HG02970 (cell line): ENCODE data around the gene NGFR.

Source experiments
- ATAC-seq: cut with Tn5 transposase; IDR thresholded peaks from one replicate; pipeline ENCODE4 v1.9.1; 2021; ENCODE audit warnings: mild to moderate bottlenecking, moderate library complexity, moderate number of reproducible peaks; ENCODE audit not compliant: unreplicated experiment, low FRiP score

Gene NGFR

GRCh38 chr17:49468811-49469385 lies 26.2 kb upstream of the NGFR start:
- ATAC-seq, result no peak

DNA sequence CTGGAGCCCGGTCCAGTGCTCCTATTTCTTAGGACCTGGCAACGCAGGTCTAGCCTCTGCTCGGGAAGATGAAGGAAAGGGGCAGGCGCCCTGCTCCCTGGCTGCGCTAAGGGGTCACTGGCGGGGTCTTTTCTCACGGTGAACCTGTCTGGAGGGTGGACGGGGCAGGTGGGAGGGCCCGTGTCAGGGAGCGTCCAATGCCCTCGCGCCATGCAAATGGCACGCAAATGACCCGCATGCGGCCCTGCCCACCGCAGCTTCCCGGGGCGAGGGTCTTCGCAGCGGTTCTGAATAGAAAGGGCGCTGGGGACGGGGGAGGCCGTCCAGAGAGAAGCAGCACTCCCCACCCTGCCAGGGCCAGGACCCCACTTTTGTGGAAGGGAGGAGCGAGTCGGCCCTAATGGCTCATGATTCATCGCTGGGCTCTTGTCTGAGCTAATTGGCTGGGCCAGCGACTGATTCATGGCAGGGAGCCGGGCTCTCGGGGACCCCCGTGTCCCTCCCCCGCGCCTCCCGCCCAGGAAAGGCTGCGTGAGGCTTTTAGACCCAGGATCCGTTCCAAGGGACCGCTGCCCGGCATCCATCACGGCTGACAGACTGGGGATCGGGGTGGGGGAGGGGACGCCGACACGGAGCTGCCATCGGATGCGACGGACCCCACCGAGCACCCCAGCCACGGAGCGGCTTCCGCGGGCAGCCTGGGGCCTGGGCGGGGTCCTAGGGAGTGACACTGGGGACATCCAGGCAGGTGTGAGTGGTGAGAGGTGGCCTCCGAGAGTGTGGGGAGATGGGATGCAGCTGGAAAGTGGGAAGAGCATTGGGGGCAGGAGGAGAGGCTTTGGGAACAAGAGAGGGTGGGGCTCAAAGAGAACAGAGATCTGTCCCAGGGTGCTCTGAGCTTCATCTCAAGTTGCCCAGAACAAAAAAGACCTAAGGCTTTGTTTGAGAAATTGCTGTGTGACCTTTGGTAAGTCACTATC lies 25.0 kb upstream of the NGFR start:
- no peak for ATAC-seq

GRCh38 chr17:49471089-49471683 lies 23.9 kb upstream of the NGFR start:
- no peak for ATAC-seq

DNA sequence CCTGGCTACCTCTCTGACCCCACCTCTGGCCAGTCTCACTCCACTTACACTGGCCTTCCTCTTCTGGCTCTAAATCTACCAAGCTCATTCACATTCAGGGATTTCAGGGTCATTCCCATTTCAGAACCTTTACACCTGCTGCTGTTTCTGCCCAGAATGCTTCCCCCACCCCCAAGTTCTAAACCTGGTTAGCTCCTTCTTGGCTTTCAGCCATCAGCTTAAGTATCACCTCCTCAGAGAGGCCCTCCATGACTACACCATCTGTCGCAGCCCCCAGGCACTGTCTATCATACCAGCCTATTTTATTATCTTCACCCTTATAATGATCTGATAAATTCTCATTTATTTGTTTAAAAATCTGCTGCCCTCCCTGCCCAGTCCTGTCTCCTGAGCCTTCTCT lies 23.3 kb upstream of the NGFR start:
- no peak for ATAC-seq

- ATAC-seq, result no peak
These were observed 22.6 kb upstream of the NGFR start for GRCh38 chr17:49472527-49472926.

- no peak for ATAC-seq
These were observed 21.0 kb upstream of the NGFR start for GRCh38 chr17:49473900-49474751.

GRCh38 chr17:49477709-49478108 lies 17.4 kb upstream of the NGFR start:
- no peak for ATAC-seq

GRCh38 chr17:49480836-49481615 lies 14.1 kb upstream of the NGFR start:
- no peak for ATAC-seq

DNA sequence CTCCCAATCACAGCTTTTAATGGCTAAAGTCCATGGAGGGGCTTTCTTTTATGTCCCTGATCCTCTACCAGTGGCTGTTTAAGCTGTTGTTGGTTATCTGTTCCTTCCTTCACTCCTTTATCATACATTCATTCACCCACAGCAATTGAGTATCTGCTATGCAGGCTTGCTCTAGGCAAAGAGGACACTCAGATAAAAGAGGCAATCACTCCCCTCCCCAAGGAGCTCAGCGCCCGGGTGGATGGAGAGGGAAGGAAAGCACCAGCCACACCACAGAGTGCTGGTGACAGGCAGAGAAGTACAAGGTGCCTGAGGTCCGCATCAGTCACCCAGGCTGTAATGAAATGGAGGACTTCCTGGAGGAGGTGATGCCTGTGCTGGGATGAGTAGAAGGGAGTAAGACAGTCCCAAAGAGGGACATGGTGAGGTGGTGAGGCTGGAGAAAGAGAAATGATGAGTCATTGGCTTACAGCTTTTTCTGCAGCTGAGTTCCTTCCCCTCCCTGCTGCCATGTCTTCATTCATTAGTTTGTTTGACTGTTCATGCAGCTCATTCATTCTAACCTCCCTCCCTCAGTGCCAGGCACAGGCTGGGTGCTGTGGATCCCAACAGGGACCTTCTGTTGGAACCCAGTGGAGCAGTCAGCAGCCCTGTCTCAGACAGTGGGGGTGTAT lies 12.8 kb upstream of the NGFR start:
- ATAC-seq, result no peak

DNA sequence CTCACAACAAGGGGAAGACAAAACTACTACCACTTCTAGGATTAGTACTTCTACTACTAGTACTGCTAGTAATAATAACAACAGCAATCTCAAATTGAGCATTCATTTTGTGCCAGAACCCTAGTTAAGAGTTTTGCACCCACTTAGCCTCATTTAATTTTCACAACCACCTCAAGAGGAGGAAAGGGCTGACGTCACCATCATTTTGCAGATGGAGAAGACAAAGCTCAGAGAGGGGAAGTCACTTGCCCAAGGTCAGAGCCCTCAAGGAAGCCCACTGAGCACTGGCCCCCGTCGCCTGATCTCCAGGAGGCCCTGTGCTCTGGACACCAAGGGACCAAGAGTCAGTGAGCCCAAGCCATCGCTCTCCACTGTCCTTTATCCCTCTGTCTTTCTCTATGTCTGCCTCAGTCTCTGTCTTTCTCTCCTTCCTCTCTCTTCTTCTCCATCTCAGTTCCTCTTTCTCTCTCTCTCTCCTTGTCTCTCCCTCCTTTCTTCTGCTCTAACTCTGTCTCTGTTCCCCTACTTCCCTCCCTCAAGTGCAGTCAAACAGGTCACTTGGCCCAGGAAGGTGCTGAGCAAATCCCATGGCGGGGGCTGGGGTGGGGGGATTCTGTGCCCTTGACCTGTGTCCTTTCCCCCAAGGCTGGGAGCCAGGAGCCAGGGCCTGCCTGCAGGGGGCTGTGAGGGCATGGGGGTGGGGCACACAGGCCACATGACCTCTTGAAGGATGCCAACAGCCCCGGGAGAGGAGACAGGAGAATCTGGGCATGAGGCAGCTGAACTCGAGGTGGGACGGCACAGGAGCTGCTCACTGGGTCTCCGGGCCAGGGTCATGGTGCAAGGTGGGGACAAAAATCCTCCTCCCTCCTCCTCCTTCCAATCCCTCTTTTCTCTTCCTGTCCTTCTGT lies 11.2 kb upstream of the NGFR start:
- no peak for ATAC-seq

DNA sequence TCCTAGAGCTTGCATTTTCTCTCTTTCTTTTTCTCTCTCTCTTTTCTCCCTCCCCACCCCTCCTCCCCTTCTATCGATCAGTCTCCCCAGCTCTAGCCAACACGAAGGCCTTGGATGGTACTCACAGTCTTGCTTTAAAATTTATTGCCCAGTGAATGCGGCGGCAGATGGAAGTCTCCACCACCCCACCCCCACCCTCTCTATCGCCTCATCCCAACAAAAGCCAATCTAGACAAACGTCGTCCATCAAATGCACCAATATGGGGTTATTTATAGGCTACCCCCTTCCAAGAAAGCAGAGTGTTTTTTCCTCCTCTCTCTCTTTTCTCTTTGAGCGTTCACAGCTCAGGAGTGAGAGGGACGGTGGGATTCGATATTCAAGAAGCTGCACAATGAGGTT lies 10.5 kb upstream of the NGFR start:
- ATAC-seq, result no peak

- ATAC-seq, result no peak
These were observed 9.0 kb upstream of the NGFR start for GRCh38 chr17:49486012-49486641.

- no peak for ATAC-seq
These were observed 7.9 kb upstream of the NGFR start for GRCh38 chr17:49487183-49487582.

DNA sequence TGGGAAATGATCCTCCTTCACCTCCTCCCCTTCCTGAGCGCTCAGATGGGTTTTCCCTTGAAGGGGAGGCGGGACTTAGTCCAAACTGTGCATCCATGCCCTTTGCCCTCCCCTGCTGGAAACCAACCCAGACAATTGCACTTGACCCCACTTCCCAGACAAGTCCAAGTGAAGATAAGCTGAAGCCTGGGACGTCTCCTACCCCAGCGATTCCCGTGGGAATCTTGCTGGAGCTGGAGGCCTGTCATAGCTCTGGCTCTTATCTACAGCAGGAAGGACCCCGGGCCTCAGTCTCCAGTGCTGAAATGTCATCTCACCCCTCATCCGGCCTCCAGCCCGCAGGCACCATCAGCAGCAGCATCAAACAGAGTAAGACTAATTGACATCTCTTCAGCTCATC lies 6.5 kb upstream of the NGFR start:
- ATAC-seq, result no peak

GRCh38 chr17:49489348-49489747 lies 5.7 kb upstream of the NGFR start:
- no peak for ATAC-seq

DNA sequence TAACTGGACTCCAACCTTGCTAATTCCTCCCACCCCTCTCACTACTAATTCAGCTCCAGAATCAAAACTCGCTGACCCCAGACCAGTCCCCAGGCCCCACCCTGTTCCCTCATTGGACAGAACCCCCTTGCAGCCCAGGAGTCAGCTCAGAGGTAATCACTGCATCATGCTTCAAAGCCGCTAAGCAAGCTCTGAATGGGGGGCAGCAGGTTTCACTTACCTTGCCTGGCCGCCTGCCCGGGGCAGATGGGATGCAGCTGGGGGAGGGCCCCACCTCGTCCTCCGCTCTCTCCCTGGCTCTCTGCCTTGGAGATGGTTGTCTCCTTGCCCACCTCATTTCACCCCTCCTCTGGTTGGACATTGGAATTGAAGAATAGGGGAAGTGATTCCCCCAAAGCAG lies 4.8 kb upstream of the NGFR start:
- ATAC-seq, result no peak

DNA sequence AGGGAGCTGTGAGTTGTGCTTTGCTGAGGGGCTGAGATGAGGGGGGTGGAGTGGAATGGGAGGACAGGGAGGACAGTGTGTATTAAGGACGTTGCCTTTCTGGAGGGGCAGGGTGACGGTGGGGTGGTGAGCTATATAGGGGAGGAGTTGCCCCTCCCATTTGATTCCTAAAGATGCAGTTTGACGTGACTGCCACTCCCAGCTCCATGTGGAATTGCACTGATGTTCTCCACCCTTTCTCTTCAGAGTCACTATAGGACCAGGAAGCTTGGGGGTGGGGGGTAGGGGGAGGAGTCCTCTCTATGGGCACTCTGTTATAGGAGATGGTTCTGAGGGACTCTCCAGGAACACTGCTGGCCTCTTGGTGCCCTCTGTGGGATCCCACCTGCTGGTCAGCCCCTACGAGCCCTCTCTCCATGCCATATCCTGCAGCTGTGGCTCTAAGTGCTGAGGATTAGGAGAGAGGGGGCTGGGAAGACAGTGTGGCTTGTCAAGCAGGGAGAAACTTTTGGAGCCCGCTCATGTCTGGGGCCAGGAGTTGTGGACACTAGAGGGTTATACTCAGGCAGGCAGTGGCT lies 3.8 kb upstream of the NGFR start:
- ATAC-seq, result no peak
